Upper lobe of left lung (tissue), 6 donors: ENCODE data around the gene FBXL5. TPM values are rescaled to one million over a fixed set of nuclear protein-coding genes. Genes with fewer than 3 reads are reported as not detected.
A peak's percentile ranks its signal among the peaks of the same experiment; 100 is the strongest.

Experiments
- ATAC-seq, 2 donors: fragments of 200-7000 bp; cut with Tn5 transposase; one replicate each; pipeline ENCODE4 v1.9.1; 2022; ENCODE audit warnings: mild to moderate bottlenecking in 2 of 2, moderate library complexity in 2 of 2; ENCODE audit not compliant: low FRiP score in 2 of 2
- DNase-seq, 2 donors: peaks; one replicate each; pipeline ENCODE4 v3.0.0-alpha.2; 2019 to 2020
- H3K27ac ChIP-seq, 4 donors: fragments of 200-600 bp; sonication (generic); one replicate each; pipeline ENCODE4 v1.5.1; 2016 to 2019
- H3K27me3 ChIP-seq, 4 donors: fragments of 200-600 bp; sonication (generic); one replicate each; pipeline ENCODE4 v1.5.1; 2017 to 2019
- H3K36me3 ChIP-seq, 4 donors: fragments of 200-600 bp; sonication (generic); one replicate each; pipeline ENCODE4 v1.5.1; 2016 to 2019
- H3K4me1 ChIP-seq, 4 donors: fragments of 200-600 bp; sonication (generic); one replicate each; pipeline ENCODE4 v1.5.1; 2018 to 2019
- H3K4me3 ChIP-seq, 4 donors: fragments of 200-600 bp; sonication (generic); one replicate each; pipeline ENCODE4 v1.5.1; 2017 to 2019; ENCODE audit warnings: mild to moderate bottlenecking in 2 of 4, moderate library complexity in 1 of 4
- H3K9me3 ChIP-seq, 4 donors: fragments of 200-600 bp; sonication (generic); one replicate each; pipeline ENCODE4 v1.5.1; 2018 to 2019
- EP300 ChIP-seq, 4 donors: sonication (generic); formaldehyde crosslinking; IDR thresholded peaks; one replicate each; pipeline ENCODE4 v1.5.1; 2017; ENCODE audit warnings: antibody characterized with exemption in 4 of 4, control low read depth in 2 of 4
- POLR2A ChIP-seq, 4 donors: fragments of 450-650 bp; IDR thresholded peaks; one replicate each; pipeline ENCODE4 v1.5.1; 2016 to 2017; ENCODE audit warnings: antibody characterized with exemption in 4 of 4, mild to moderate bottlenecking in 2 of 4
- POLR2AphosphoS5 ChIP-seq, 2 donors: sonication (generic); formaldehyde crosslinking; IDR thresholded peaks; one replicate each; pipeline ENCODE4 v1.5.1; 2017; ENCODE audit warnings: antibody characterized with exemption in 2 of 2
- WGBS, 2 donors: methylation state at CpG; one replicate each; pipeline ENCODE4 v1.1.5; 2017 to 2018; 5-methylcytosine and 5-hydroxymethylcytosine counted together
- total RNA-seq, 6 donors: library from RNA; depleted of rRNA in 4 of 6; stranded (reverse); fragments of >200 nt in 4 of 6; gene quantifications; one replicate each; pipeline versions ENCODE4 v1.1.0 to v1.2.1, GENCODE V29; 2016 to 2021
- TF ChIP-seq, protein P1 (sequence below), 6 experiments: fragments of 450-650 bp in 4 of 6; fragments of 200-600 bp in 2 of 6; sonication (generic) in 2 of 6; IDR thresholded peaks; one replicate each; pipeline ENCODE4 v1.5.1; 2016 to 2019; ENCODE audit warnings: antibody characterized with exemption in 6 of 6
- donor health status: DM: no; HTN: no; CAD: no; lungs with moderate emphysema.
- donor health status: DM: no; HTN: yes; CAD: no; lungs with severe emphysema.

FBXL5 gene
- total RNA-seq, 6 donors from 2014 or later, result 52.4 to 146 (median 94.9) TPM

DNA sequence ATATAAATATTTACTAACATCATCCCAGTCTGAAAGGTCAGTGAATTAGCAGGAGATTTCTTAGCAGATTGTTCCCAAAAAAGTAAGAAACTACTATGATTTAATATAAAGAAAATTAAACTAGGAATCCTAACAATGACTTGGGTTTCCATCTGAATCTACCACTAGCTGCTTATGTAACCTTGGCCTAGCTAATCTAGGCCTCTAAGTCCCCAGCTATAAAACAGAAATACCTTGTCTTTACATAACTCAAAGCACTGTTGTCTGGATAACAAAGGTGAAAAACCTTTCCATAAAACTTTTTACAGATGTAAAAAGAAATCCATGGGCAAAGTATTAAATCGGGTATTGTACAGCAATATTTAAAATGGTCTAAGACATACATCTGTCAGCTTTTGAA, 3.0 kb downstream of the FBXL5 start:
- Histone ChIP-seq H3K4me1 (peaks cover 53 to 68% (median 61%) of the 10 kb centered on the region in 4 donors), H3K9me3 (no peaks in the 10 kb centered on the region), H3K27ac (peak overlapping the region in 3 of 4 donors; percentile 39 to 99 (median 92)), H3K27me3 (no peaks in the 10 kb centered on the region), H3K36me3 (no peaks in the 10 kb centered on the region), H3K4me3 (peak overlapping the region in 1 of 4 donors; percentile 89)
- ATAC-seq (no peak), DNase-seq (no peak)
- no peak for TF ChIP-seq POLR2AphosphoS5 (IDR thresholded peaks at IDR 0.05)
- no peak for TF ChIP-seq EP300 (IDR thresholded peaks at IDR 0.05)
- TF ChIP-seq, protein P1, sequence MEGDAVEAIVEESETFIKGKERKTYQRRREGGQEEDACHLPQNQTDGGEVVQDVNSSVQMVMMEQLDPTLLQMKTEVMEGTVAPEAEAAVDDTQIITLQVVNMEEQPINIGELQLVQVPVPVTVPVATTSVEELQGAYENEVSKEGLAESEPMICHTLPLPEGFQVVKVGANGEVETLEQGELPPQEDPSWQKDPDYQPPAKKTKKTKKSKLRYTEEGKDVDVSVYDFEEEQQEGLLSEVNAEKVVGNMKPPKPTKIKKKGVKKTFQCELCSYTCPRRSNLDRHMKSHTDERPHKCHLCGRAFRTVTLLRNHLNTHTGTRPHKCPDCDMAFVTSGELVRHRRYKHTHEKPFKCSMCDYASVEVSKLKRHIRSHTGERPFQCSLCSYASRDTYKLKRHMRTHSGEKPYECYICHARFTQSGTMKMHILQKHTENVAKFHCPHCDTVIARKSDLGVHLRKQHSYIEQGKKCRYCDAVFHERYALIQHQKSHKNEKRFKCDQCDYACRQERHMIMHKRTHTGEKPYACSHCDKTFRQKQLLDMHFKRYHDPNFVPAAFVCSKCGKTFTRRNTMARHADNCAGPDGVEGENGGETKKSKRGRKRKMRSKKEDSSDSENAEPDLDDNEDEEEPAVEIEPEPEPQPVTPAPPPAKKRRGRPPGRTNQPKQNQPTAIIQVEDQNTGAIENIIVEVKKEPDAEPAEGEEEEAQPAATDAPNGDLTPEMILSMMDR (IDR thresholded peaks at IDR 0.05), result no peak
- TF ChIP-seq POLR2A (IDR thresholded peaks at IDR 0.05), result no peak
- 79 to 82% methylated on average over 1 of the region's 1 CpG for WGBS, 2 donors

DNA sequence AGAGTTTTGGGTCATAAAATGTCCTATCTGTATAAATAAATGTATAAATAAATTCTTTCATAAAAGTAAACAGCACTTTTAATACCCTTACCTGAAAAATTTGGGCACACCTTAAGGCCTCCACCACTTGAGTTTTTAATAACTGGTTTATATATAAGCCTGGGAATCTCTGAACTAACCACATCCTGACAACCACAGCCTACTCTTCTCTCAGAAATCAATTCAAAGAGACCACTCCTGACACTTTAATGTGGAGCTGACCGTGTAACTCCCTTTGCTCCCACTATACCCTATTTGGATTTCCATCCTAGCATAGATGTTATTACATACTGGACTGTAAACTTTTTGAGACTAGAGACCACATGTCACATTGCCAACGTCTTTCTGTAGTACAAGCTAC, 3.5 kb downstream of the FBXL5 start:
- H3K36me3 ChIP-seq, result no peaks in the 10 kb centered on the region
- H3K4me1 ChIP-seq, result peaks cover 53 to 68% (median 61%) of the 10 kb centered on the region in 4 donors
- no peak for TF ChIP-seq EP300 (IDR thresholded peaks at IDR 0.05)
- TF ChIP-seq, protein P1 (IDR thresholded peaks at IDR 0.05), result no peak
- no peak for TF ChIP-seq POLR2AphosphoS5 (IDR thresholded peaks at IDR 0.05)
- TF ChIP-seq POLR2A (IDR thresholded peaks at IDR 0.05), result no peak
- no peaks in the 10 kb centered on the region for H3K27me3 ChIP-seq
- 18 to 21% methylated on average over 2 of the region's 2 CpGs for WGBS, 2 donors
- no peak for ATAC-seq
- H3K27ac ChIP-seq, result peak overlapping the region in 3 of 4 donors; percentile 39 to 99 (median 92)
- no peak for DNase-seq
- peak overlapping the region in 1 of 4 donors; percentile 89 for H3K4me3 ChIP-seq
- H3K9me3 ChIP-seq, result no peaks in the 10 kb centered on the region

DNA sequence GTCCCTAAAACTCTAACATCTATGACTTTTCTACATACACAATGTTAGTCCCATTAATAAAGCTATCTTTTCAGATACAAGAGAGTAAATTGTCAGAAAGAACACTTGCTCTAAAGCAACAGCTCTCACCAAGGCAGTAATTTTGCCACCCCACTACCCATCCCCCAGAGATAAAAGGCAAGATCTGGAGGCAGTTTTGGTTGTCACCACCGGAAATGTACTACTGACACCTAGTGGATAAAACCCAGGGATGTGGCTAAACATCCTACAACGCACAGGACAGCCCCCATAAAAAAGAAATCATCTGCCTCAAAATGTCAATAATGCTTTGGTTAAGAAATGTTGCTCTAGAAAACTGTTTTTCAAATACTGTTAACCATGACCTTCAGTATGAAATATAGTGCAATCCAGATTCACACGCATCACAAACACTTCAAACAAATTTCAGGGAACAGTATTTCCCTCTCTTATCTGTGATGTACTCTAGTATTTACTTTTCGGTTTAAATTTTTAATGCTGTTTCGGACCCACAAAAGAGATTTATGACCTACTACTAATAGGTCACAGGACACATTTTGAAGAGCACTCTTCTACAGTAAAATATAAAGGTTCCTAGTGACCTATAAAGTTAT, 5.1 kb downstream of the FBXL5 start:
- ATAC-seq (peak; percentile 75 to 78), DNase-seq (peak in 1 of 2 donors; percentile 51)
- WGBS, 2 donors, result 19 to 27% methylated on average over 5 of the region's 5 CpGs
- Histone ChIP-seq H3K4me3 (no peak overlapping the region), H3K36me3 (no peaks in the 10 kb centered on the region), H3K9me3 (no peaks in the 10 kb centered on the region), H3K4me1 (peaks cover 48 to 60% (median 57%) of the 10 kb centered on the region in 4 donors), H3K27ac (peak overlapping the region in 2 of 4 donors; percentile 14 to 35), H3K27me3 (no peaks in the 10 kb centered on the region)
- TF ChIP-seq, protein P1 (IDR thresholded peaks at IDR 0.05), result peak in 5 of 6 experiments; percentile 49 to 66 (median 56)
- TF ChIP-seq EP300 (IDR thresholded peaks at IDR 0.05), result no peak

DNA sequence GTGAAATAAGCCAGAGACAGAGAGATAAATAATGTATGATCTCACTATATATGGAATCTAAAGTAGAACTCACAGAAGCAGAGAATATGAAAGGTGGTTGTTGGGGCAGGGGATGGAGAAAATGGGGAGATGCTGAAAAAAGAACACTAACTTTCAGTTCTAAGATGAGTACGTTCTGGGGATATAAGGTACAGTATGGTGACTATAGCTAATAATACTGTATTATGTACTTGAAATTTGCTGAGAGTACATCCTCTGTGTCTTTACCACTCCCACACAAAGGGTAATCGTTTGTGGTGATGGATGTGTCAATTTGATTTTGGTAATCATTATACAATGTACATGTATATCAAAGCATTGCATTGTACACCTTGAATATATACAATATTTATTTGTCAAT, 6.6 kb downstream of the FBXL5 start:
- Histone ChIP-seq H3K9me3 (no peaks in the 10 kb centered on the region), H3K4me3 (no peak overlapping the region), H3K27ac (peak overlapping the region in 1 of 4 donors; percentile 42), H3K27me3 (no peaks in the 10 kb centered on the region), H3K4me1 (peaks cover 40 to 62% (median 57%) of the 10 kb centered on the region in 4 donors), H3K36me3 (no peaks in the 10 kb centered on the region)
- DNase-seq (no peak), ATAC-seq (no peak)
- 60 to 63% methylated on average over 2 of the region's 2 CpGs for WGBS, 2 donors
- TF ChIP-seq POLR2A (IDR thresholded peaks at IDR 0.05), result no peak
- TF ChIP-seq, protein P1 (IDR thresholded peaks at IDR 0.05), result no peak
- TF ChIP-seq EP300 (IDR thresholded peaks at IDR 0.05), result no peak
- TF ChIP-seq POLR2AphosphoS5 (IDR thresholded peaks at IDR 0.05), result no peak

DNA sequence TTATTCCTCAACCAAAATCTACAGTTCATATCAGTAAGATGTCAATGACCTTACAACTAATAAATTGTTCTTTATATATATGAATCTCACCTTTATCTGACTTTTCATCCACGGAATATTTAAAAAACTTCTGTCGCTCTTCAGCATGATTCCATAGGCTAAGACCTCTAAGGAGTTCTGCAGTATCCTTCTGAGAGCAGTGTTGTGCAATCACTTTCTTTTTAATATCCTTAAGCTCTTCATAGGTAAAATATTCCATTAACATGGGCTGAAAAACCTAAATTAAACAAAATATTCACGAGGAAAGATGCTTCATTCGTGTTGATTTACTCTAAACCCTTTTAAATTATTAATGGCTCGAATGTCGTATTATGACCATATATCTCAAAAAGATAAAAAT, 16.7 kb downstream of the FBXL5 start:
- no peak for ATAC-seq
- TF ChIP-seq EP300 (IDR thresholded peaks at IDR 0.05) (no peak), POLR2AphosphoS5 (IDR thresholded peaks at IDR 0.05) (no peak), POLR2A (IDR thresholded peaks at IDR 0.05) (no peak)
- TF ChIP-seq, protein P1 (IDR thresholded peaks at IDR 0.05), result no peak
- 87 to 94% methylated on average over 6 of the region's 6 CpGs for WGBS, 2 donors
- Histone ChIP-seq H3K4me3 (no peak overlapping the region), H3K36me3 (peaks cover 3 to 81% (median 39%) of the 10 kb centered on the region in 4 donors), H3K4me1 (no peaks in the 10 kb centered on the region), H3K27ac (no peak overlapping the region), H3K9me3 (no peaks in the 10 kb centered on the region), H3K27me3 (no peaks in the 10 kb centered on the region)
- DNase-seq, result no peak
